ENCODE results near the gene ZSCAN30. TPM values are rescaled to one million over a fixed set of nuclear protein-coding genes. Genes with fewer than 3 reads are reported as not detected.

ZSCAN30 gene
- total RNA-seq, 4 donors from 2014 or later: 8.6 to 14.2 (median 10.2) TPM

DNA sequence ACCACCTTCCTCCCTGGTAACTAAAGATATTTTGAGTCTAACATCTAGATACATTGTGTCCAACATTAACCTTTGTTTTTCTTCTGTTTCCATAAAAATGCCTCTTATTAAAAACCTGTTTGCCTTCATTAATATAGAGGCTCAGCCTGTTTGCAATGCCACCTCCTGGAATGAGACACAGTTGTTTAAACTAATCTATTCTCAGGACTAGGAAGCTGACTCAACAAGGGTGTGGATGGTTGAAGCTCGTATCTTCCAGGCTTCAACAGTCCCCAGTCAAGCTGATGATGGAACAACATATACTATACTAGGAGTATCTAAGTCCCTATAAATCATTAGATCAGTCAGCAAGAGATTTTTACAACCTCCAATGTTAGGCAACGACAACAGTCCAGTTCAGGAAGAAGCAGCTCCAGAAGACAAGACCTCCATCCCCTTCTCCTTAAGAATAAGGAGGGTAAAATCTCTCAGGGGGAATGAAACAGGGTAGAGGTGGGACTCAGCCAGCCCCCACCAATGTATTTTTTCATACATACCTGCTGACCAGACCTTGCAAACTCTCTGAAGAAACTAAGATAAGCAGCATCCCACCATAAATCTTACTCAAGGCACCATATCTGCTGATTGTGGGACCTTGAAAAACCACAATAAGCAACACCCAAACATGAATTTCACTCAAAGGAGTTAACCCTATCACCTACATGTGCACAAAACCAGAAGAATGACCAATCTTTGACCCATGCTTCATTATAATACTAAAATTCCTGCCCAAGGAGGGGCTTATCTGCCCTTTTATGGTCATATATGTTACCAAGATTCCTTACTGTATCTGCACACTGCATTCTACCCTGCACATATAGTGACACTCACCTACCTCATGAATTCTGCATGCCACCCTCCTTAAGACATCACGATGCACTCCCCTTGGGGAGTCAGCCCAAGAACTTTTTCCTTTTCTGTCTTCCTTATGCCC, 32.7 kb upstream of the ZSCAN30 start:
- no peaks in the 10 kb centered on the region for H3K4me1 ChIP-seq
- H3K27me3 ChIP-seq: no peaks in the 10 kb centered on the region
- H3K9me3 ChIP-seq: no peaks in the 10 kb centered on the region
- 81% methylated on average over 3 of the region's 3 CpGs for WGBS
- H3K27ac ChIP-seq (replicated peaks in 1 of 4): no peak overlapping the region
- no peak overlapping the region for H3K4me3 ChIP-seq
- no peaks in the 10 kb centered on the region for H3K36me3 ChIP-seq
- intact Hi-C loops (cut with DNase I): no loop called here
- TF ChIP-seq POLR2A (IDR thresholded peaks at IDR 0.05; ENCODE audit: low read depth) (no peak), EP300 (IDR thresholded peaks at IDR 0.05) (no peak), POLR2AphosphoS5 (IDR thresholded peaks at IDR 0.05) (no peak)
- TF ChIP-seq, protein P1, sequence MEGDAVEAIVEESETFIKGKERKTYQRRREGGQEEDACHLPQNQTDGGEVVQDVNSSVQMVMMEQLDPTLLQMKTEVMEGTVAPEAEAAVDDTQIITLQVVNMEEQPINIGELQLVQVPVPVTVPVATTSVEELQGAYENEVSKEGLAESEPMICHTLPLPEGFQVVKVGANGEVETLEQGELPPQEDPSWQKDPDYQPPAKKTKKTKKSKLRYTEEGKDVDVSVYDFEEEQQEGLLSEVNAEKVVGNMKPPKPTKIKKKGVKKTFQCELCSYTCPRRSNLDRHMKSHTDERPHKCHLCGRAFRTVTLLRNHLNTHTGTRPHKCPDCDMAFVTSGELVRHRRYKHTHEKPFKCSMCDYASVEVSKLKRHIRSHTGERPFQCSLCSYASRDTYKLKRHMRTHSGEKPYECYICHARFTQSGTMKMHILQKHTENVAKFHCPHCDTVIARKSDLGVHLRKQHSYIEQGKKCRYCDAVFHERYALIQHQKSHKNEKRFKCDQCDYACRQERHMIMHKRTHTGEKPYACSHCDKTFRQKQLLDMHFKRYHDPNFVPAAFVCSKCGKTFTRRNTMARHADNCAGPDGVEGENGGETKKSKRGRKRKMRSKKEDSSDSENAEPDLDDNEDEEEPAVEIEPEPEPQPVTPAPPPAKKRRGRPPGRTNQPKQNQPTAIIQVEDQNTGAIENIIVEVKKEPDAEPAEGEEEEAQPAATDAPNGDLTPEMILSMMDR (IDR thresholded peaks at IDR 0.05): no peak
- DNase-seq (ENCODE audit: extremely low spot score): no peak

DNA sequence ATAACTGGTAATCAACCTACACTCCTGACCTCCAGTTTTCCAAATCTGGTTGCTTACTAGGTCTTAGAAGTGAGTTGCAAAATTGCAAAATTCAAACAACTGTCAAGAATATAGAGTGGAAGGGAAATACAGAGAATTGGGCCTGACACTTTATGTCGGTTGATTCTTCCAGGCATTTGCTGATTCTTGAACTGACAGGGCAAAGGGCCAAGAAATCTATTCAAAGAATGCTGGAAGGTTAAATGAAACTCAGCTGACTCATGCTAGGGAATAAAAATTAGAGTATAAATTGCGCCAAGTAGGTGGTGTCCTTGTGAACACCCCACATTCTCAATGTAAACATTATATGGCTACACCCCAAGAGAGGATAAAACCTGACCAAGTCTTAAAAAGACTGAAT, 21.5 kb upstream of the ZSCAN30 start:
- no peak for DNase-seq (ENCODE audit: extremely low spot score)
- Histone ChIP-seq H3K27me3 (no peaks in the 10 kb centered on the region), H3K4me3 (no peak overlapping the region), H3K36me3 (peaks cover 11 to 15% (median 13%) of the 10 kb centered on the region in 4 donors), H3K4me1 (peaks cover 0 to 10% (median 6%) of the 10 kb centered on the region in 4 donors), H3K9me3 (peaks cover 9 to 56% (median 31%) of the 10 kb centered on the region in 4 donors), H3K27ac (replicated peaks in 1 of 4) (no peak overlapping the region)
- intact Hi-C loops (cut with DNase I): no loop called here
- WGBS: 29% methylated on average over 2 of the region's 2 CpGs
- TF ChIP-seq POLR2AphosphoS5 (IDR thresholded peaks at IDR 0.05): no peak
- TF ChIP-seq, protein P1 (IDR thresholded peaks at IDR 0.05): no peak
- no peak for TF ChIP-seq POLR2A (IDR thresholded peaks at IDR 0.05; ENCODE audit: low read depth)
- no peak for TF ChIP-seq EP300 (IDR thresholded peaks at IDR 0.05)

DNA sequence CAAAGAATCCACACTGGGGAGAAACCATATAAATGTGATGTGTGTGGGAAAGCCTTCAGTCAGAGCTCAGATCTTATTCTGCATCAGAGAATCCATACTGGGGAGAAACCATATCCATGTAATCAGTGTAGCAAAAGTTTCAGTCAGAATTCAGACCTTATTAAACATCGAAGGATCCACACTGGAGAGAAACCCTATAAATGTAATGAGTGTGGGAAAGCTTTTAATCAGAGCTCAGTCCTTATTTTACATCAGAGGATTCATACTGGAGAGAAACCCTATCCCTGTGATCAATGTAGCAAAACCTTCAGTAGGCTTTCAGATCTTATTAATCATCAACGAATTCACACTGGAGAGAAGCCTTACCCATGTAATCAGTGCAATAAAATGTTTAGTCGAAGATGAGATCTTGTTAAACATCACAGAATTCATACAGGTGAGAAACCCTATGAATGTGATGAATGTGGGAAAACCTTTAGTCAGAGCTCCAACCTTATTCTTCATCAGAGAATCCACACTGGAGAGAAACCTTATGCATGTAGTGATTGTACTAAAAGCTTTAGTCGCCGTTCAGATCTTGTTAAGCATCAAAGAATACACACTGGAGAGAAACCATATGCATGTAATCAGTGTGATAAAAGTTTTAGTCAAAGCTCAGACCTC, 16.7 kb upstream of the ZSCAN30 start:
- WGBS: 98% methylated on average over 5 of the region's 5 CpGs
- peaks cover 35 to 51% (median 41%) of the 10 kb centered on the region in 4 donors for H3K36me3 ChIP-seq
- peaks cover 9 to 94% (median 74%) of the 10 kb centered on the region in 4 donors for H3K9me3 ChIP-seq
- TF ChIP-seq, protein P1 (IDR thresholded peaks at IDR 0.05): no peak
- TF ChIP-seq POLR2A (IDR thresholded peaks at IDR 0.05; ENCODE audit: low read depth): no peak
- TF ChIP-seq EP300 (IDR thresholded peaks at IDR 0.05): no peak
- no peak for TF ChIP-seq POLR2AphosphoS5 (IDR thresholded peaks at IDR 0.05)
- no peak overlapping the region for H3K4me3 ChIP-seq
- no peak overlapping the region for H3K27ac ChIP-seq (replicated peaks in 1 of 4)
- no peaks in the 10 kb centered on the region for H3K27me3 ChIP-seq
- intact Hi-C loops (cut with DNase I): no loop called here
- no peak for DNase-seq (ENCODE audit: extremely low spot score)
- peaks cover 0 to 7% (median 3%) of the 10 kb centered on the region in 4 donors for H3K4me1 ChIP-seq

DNA sequence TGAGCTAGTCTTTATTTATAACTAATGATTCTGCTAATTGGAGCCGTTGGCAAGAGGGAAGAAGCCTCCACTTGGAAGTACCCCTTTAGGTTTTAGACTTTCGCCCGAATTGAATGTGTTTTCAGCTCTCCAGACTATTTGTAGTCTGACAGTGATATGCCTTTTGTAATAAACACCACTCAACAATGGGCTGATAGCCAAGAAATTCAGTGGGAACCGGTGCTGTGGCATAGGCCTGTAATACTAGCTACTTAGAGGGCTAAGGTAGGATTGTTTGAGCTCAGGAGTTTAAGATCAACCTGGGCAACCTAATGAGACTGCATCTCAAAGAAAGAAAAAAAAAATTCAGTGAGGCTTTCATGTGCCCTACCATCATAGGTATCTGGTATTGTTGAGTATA, 13.6 kb upstream of the ZSCAN30 start:
- WGBS: 97% methylated on average over 4 of the region's 4 CpGs
- H3K9me3 ChIP-seq: peaks cover 9 to 77% (median 67%) of the 10 kb centered on the region in 4 donors
- DNase-seq (ENCODE audit: extremely low spot score): no peak
- no peak overlapping the region for H3K4me3 ChIP-seq
- TF ChIP-seq, protein P1 (IDR thresholded peaks at IDR 0.05): no peak
- TF ChIP-seq POLR2A (IDR thresholded peaks at IDR 0.05; ENCODE audit: low read depth): no peak
- TF ChIP-seq POLR2AphosphoS5 (IDR thresholded peaks at IDR 0.05): no peak
- no peak for TF ChIP-seq EP300 (IDR thresholded peaks at IDR 0.05)
- intact Hi-C loops (cut with DNase I): no loop called here
- H3K36me3 ChIP-seq: peaks cover 35 to 59% (median 49%) of the 10 kb centered on the region in 4 donors
- no peak overlapping the region for H3K27ac ChIP-seq (replicated peaks in 1 of 4)
- H3K27me3 ChIP-seq: no peaks in the 10 kb centered on the region
- H3K4me1 ChIP-seq: no peaks in the 10 kb centered on the region

All from esophagus muscularis mucosa (tissue), 4 donors.